HG02943 (cell line): Measurements from ENCODE around the gene RUBCN.
"Not testable (repeated sequence)": the region's sequence is repeated elsewhere in the genome, so short reads cannot be mapped to it uniquely, and the experiment has no call there.

Experiments used
- ATAC-seq: cut with Tn5 transposase; IDR thresholded peaks from one replicate; pipeline ENCODE4 v1.9.1; 2021; ENCODE audit warnings: mild to moderate bottlenecking, low read depth, moderate library complexity; ENCODE audit not compliant: unreplicated experiment

RUBCN gene

GRCh38 chr3:197626404-197627157, 110.1 kb downstream of the RUBCN start:
- not testable (repeated sequence) for ATAC-seq

DNA sequence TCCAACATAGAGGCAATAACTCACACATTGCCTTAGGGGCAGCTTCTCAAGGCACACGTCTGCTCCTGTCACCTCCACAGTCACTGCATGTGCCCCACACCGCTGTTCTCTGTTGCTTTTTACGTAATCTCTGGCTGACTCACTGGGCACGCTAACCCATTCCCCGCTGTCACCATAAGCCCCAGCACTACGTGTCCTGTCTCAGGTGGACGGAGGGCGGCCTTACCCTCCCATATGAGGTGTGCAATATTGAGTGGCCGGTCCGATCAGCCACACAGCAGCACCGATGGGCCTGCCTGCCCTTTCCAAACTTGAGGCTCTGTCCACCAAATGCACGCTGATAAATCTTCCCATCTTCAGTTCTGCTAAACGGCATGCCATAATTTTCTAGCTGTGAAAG, 115.2 kb downstream of the RUBCN start:
- not testable (repeated sequence) for ATAC-seq
